NCI-H2107 (cell line): Measurements from ENCODE around the gene EIF4E1B.
A peak's percentile ranks its signal among the peaks of the same experiment; 100 is the strongest.

ENCODE experiments used
- DNase-seq: peaks from one replicate; lab custom pipeline; 2025; lab: John Stamatoyannopoulos, UW

EIF4E1B gene

DNA sequence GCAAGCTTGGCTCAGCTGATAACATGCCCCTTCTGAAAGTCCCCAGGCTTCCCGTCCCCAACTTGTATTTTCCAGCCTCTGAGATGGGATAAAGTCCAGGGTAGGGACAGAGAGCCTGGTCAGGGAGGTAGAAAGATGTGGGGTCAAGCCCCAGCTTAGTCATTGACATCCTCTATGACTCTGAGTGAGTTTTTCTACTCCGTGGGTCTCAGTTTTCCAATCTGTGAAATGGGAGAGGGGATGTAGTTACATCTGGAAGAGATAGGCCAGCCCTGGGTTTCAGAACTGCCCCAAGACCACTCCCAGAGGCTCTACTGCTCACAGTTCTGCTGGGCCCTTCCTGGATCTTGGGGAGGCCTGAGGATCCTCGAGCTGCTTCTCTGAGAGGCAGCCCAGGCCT, 23.6 kb upstream of the EIF4E1B start:
- DNase-seq, result no peak

DNA sequence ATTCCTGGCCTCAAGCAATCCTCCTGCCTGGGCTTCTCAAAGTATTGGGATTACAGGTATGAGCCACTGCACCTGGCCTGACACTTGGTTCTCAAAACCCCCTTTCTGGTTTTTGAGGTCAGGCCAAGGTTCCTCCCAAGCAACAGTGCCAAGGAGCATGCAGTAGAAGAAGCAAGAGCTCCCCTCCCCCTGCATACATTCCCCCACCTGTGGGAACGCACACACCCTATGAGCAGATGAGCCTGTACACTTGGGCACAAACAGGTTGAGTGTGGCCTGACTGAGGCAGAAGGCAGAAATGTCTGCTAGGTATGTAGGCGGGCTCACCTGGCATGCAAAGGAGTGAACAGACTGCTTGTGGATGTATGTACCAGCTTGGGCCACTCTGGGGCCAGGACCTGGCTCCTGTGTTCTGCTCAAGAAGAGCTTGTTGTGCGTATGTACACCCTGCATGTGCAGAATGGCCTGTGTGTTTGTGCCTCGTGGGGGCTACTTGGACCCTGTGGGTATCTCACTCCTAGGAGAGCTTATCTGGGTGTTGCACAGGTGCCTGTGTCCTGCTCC, 22.3 kb upstream of the EIF4E1B start:
- no peak for DNase-seq

DNA sequence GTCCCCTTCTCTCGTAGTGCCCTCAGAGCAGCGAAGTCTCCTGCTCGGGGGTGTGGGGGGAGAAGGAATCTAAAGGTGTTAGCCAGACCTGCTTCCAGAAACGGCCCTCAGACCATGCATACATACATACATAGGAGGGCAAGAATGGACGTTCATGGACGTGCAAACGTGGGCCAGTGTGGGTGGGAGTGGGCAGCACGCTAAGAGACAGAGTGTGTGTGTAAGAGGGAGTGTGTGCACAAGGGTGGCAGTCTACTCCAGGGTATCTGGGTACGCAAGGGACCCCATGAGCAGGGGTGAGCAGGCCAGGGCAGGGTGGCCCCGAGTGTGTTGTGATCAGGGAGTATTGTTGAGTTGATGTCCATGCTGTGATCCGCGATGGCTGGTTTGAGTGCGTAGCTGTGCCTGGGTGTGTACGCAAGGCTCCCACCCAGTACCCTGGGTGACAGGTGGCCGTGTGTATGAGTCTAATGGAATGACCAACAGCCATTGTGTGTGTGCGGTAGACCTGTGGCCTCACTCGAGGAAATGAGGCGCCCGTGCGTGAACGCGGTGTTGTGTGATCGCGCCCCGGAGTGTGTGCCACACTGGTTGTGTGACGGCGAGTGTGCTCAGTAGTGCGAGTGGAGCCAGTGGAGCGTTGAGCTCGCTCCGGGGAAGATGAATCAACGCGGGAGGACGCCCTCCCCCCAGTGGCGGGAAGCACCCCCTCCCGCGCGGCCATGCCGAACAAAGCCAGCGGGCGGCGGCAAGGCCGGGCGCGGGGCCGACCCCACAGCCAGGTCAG, 21.3 kb upstream of the EIF4E1B start:
- DNase-seq, result no peak

DNA sequence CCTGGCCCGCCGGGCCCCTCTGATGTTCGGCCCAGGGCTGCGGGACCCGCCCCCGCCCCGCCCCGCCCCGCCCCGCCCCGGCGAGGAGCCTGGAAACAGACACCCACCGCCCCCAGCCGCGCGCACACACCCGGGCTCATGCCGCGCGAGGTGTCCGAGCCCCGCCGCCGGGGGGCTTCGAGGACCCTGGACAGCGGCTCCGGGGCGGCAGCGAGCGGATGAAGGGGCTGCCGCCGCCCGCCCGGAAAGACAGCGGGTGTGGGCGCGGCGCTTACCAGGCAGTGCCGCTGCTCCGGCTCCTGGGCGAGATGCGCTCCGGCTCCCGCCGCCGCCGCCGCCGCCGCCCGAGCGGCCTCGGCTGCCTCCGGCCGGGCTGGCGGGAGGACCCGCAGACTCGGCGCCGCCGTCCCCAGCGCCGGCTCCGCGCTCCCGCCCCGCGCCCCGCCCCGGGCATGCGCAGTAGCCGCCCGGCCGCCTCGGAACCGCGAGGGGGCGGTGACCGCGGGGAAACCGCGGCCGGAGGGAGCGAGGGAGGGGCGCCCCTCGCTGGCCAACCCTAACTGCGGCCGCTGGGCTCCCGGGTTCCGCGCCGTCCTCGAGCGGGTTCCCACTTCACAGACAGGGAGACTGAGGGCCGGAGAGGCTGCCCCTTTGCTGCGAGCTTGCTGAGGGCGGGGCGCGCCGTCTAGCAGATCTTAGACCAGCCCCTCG, 20.6 kb upstream of the EIF4E1B start, which contains the start of gene GPRIN1:
GPRIN1 (minus strand) TSS at position 433 of the 711 bp plus-strand sequence. CDS start 10,322 bp downstream, outside the sequence.
- peak; percentile 16 for DNase-seq

DNA sequence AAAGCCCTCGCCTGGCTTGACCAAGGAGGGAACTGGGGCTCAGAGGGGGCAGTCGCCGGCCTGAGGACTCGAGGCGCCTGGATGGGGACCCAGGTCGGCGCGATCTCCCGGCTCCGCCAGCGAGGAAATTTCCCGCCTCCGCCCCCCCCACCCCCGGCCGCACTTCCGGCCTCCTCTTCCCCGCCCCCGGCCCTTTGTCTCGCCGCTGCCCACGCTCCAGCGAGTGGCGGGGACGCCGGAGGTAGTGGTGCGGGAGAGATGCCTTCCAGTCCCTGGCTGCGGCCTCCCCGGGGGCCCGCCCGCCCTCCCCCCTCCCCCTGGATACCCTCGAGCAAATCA, 20.1 kb upstream of the EIF4E1B start:
- DNase-seq, result no peak

DNA sequence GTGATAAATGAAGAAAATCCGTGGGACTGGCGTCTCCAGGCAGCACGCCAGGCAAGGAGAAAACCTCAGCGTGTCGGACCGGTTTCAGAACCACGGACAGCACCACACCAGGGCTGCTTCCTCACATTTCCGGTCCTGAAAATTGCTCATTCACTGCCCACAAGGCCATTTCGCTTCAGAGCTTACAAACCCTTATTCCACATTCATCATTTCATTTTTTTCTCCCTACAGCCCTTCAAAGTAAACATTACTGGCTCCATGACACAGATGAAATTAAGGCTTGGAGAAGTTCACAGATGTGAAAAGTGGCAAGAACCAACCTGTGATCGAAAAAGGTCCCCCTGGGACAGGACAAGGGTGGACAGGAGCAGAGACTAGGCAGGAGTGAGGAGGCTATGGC, 19.0 kb upstream of the EIF4E1B start:
- no peak for DNase-seq

DNA sequence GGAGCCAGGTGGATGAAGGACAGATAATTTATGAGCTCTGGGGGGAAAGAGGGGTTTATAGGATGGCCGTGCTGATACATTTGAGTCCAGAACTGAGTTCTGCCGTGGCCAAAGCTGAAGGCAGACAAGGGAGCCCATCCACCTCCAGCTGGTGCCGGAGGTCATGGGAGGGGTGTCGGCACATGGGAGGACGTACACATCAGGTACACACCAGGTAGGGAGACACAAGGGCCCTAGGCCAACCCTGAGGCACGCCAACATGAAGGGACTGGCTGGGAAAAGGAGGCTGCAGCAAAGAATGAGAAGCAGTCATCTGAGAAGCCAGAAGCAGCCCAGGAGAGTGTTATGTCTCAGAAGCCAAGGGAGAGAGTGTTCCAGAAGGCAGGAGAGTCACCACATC, 18.5 kb upstream of the EIF4E1B start:
- DNase-seq, result no peak

DNA sequence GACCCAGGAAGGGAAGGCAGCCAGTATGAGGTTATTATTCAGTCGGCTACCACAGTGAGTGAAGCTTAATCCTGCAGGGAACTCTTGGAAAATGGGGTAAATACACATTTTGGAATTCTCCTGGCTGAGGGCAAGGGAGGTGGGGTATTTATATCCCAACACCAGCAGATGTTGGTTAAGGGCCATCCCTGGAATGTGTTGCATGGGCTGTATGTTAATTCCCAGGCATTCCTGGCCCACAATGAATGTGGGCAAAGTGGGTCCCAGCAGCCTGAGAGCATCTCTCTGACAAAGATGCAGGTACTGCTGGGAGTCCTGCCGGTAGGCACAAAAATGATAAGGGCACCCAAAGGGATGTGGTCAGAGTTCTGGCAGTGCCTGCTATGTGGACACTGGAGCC, 17.6 kb upstream of the EIF4E1B start:
- no peak for DNase-seq

DNA sequence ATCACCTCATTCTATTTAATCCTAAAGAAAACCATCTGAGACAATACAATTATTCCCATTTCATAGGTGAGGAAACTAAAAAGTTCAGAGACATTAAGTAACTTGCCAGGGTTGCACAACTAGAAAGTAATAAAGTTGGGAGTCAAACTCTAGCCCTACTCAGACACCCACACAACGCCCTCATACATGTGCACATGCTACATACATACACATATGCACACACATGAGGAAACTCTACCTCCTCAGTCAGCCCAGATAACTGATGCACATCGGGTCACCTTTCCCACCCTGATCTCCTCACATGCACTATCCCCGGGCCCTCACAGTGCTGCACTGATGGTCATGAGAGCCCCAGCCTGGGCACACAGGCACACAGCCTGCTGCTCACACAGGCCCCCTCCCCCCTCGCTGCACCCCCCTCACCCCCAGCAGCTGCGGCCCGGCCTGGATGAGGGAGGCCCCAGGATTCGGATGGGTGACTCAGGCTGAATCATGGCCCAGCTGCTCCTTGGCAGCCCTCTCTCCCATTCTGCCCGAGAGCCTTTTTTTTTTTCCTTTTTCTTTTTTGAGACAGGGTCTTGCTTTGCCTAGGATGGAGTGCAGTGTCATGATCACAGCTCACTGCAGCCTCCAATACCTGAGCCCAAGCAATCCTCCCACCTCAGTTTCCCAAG, 15.5 kb upstream of the EIF4E1B start:
- no peak for DNase-seq

DNA sequence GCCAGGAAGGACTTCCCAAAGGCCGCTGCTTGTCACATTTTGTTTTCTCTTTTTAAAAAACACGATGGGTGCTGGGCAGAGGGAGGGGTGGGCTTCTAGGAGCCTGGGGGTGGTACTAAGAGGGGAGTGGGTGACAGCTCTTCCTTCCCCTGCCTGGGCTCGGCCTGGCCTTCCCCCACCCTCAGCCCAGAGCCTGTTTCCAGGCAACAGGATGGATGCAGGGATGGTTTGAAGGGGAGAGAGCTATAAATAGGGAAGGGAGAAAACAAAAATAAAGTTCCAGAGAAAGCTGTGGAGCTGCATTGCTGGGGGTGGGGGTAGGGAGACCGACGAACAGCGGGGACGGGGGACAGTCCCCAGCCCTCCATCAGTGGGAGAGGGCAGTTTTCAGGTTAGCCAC, 14.0 kb upstream of the EIF4E1B start:
- DNase-seq, result no peak

DNA sequence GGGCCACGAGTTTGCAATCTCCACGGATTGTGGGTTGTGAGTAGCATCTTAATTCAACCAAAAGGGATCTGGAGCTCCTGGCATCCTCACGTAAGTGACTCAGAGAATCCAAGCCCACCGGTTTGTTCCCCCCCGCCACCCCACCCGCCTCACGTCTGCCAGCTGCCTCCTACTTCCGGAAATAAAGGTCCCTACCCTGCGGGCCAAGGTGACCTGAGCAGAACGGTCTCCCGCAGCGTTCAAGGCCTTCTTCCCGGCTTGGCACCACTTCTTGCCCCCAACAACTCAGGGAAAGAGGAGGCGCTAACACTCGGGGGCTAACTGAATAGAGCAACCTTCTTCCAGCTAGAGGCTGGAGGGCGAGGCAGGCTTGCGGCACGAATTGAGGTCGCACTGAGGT, 11.7 kb upstream of the EIF4E1B start:
- no peak for DNase-seq

DNA sequence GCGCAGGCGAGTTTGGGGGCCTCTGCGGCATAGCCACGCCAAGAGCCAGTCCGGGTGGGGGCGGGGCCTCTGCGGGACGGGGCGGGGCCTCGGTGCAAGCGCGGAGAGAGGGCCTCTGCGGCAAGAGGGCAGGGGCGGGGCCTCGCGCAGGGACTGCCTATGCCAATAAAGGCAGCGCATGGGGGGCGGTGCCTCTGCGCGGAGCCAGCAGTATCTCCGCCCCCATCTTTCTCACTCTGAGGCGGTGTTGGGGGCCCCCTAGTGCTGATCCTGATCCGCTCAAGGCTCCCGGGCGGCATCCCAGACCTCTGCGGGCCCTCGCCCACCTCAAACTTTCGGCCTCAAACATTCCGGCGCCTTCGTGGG, 11.3 kb upstream of the EIF4E1B start:
- no peak for DNase-seq

DNA sequence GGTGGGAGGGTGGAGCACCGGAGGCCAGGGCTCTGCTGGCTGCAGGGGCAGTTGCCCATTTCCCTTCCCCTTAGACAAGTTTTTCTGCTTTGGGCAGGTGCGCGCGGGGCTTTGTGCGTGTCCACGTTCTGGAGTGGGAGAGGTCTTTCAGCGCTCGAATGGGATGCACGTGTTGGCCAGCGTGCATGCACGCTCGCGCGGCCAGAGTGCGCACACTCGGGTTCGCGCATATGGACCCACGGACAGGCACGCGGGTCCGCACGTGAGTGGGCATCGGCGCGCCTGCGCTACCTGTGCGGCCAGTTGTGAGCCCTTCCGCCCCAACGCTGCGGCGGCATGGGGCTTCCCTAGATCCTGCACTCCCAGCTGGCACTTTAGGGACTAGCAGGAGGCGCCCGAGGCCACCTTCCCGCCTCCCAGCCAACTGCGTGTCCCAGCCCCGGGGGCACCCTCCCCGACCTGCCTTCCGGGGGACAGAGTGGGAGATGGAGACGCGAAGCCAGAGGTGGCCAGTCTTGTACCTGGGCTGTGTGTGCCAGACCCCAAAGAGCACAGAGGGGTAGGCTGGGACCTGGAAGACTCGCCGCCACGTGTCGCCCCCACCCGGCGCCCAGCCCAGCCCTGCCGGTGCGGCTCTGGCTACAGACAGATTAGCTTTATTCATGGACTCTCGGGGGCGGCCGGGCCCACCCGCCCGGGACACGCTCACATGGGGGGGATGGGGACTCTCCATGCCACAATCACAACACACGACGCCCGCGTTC, 10.7 kb upstream of the EIF4E1B start:
- no peak for DNase-seq

DNA sequence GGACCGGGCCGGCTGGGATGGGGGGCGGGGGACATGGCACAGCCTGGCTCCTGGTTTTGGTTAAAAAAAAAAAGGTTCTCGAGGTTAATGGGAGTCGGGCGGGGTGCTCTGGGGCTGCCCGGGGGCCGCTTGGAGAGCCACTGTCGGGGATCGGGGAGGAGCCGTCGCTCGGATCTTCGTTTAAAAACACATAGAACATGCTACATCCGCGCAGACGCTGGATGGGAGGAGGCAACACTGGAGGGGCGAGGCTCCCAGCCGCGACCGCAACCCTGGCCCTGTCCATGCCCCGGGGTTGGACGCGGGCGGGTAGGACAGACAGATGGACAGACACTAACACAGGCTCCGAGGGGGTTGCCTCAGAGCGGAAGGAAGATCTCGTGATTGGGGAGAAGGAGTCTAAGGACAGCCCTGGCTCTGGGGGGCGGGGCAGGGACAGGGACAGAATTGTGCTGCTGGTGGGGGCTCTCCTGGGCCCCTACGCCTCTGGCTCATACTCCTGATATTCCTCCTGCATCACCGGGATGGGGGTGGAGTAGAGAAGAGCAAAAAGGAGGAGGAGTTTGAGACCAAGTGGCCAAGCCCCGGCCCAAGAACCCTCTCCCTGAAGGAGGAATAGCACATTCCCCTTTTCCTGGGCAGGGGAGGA, 10.0 kb upstream of the EIF4E1B start:
- DNase-seq, result no peak

DNA sequence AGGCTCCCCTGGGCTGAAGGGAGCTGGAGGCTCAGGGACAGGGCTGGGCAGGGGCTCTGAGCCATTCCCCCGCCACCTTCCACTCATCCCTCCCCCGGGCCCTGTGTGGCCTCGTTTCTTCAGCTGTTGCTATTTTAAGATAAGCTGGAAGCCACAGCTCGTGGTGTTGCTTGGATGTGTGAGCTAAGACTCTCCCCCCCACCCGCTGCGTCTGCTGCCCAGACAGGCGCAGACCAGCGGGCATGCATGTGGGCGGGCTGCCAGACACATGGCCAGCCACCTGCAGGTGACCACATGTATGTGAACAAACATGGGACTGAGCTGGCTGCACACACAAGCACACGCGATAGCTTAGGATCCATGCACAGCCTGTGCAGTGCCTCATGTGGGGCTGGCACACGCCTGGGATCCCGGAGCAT, 8.8 kb upstream of the EIF4E1B start:
- no peak for DNase-seq

DNA sequence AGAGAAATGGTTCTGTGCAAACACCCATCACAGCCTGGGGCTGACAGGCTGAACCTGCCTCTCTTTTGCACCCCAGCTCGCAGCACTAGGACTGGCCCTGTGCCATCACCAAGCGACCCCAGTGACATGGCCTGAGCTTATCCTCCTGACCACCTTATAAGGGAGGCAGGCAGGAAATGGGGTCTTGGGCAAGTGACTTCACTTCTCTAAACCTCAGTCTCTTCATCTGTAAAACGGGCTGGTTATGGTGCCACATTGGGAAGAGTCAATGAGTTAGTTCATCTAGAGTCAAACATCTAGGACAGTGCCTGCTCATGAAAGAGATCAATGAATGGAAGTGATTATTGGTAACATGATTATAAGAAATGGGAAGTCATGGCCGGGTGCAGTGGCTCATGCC, 6.3 kb upstream of the EIF4E1B start:
- no peak for DNase-seq

DNA sequence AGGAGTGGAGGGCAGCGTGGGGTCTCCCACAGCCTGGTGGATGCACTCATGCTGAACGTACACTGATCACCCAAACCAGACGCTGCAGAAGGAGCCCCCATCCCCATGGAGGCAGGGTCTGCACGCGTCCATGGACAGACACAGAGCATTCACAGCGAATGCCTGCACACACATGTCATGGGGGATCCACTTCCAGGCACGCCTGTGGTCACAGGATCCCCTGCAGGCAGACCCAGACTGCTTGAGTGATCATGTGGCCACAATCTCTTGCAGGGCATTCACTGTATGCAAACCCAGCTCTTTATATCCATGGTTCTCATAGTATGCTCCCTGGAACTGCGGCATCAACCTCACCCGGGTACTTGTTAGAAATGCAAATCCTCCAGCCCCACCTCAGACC, 5.5 kb upstream of the EIF4E1B start:
- DNase-seq, result no peak

DNA sequence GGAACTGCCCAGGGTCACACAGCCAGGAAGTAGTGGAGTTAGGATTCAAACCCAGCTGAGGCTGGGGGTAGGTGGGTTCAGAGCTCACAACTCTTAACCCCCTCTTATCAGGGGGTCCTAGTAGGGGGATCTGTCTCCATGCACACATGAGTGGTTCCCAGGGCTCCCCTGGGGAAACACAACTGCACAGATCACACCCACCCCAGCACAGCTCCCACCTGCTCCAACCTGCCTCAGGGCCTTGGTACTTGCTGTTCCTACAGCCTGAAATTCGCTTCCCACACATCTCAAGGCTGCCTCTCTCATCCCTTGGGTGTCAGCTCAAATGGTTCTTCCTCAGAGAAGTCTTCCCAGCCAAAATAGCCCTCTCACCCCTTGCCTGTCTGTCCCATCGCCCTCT, 5.0 kb upstream of the EIF4E1B start:
- DNase-seq, result no peak

DNA sequence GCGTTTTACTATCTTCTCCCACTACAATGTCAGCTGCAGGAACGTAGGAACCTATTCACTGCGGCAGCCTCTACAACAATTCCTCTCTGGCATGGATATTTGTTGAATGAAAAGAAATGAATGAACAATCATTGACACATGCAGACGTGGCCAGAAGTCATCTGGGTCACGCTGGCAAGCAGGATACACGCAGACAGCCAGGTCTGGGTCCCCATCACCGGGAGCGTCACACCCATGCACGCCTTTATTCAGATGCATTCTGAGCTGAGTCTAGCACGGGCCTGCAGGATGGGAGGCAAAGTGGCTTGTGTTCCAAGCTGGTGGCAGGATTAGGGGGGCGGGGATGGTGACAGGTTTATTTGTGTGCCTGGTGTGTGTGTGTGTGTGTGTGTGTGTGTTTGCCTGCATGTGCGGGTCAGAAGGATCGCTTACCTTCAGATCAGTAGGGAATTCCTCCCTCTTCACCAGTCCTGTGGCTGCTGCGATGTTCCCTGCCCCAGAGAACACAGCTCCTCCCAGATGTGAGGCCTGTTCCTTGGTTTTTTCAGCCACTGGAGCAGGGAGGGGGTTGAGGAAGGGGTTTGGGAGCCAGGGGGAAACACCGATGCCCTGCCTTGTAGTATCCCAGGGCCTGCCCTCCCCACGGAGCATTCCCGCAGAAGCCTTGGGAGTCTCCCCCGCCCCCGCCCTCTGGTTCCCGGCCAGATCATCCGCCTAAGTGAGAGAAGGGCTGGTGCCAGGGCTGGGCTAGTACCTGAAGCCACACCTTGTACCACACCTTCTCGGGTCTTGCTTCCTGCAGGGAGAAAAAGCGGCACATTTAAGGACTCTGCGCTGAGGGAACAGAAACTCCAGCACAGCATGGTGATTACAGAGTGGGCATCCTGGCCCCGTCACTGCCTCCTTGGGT, 4.3 kb upstream of the EIF4E1B start:
- no peak for DNase-seq

DNA sequence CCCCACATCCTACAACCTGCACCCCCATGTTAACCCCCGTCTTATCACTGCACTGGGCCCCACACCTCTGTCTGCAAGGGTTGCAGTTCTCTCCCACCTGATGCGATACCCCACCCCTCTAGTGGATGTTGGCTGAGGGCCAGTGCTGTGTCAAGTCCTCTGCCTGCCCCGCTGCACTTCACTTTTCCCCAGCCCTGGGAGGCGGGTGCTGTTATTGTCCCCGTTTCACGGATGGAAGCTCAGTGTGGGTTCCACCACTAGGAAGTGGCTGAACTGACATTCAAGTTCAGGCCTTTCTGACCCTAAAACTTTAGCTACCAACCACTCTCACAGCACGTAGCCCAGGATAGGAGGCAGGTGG, 3.6 kb upstream of the EIF4E1B start:
- no peak for DNase-seq

DNA sequence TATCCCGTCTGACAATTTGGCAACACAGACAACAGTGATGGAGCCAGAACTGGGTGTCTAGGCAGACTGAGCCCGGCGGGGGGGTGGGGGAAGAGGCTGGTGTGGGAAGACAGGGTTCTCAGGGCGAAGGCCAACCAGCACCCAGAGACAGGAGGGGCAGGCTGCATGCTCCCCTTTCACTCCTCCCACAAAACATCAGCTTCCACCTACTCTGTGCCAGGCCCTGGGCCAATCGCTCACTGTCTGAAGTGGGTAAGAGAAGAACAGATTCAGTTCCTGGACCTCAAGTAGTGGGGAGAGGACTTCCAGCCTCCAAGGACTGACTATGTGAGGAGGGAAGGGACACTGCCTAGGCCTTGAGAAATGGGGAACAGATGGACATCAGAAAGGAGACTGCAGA, 2.9 kb upstream of the EIF4E1B start:
- DNase-seq, result no peak
